GM21529 (cell line): ENCODE results near the gene PNPLA6.
A peak's percentile ranks its signal among the peaks of the same experiment; 100 is the strongest.

Experiments used
- ATAC-seq: cut with Tn5 transposase; IDR thresholded peaks from one replicate; pipeline ENCODE4 v1.9.1; 2021; ENCODE audit not compliant: unreplicated experiment

The PNPLA6 gene

DNA sequence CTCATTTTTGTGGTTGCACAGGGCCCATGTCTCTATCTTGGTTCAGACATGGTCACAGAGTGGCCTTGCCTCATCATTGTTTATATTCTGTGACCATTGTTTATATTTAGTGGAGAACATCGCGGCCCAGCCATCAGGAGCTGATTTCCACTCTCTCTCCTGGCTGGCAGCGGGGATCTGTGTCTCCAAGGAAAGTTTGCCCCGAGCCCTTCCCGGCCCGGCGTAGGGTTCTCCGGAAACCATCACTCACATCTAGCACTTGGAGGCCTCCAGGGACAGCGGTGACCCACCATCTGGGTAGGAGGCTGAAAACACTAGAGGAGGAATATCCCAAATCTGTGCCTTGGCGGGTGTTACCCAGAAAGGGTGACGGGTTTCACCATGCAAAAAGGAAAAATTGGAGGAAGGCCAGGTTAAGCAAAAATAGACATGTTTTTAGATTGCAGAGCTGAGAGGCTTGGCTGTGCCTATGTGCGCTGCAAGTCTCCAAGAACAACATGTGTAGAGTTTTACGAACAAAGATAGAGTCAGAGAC lies 20.3 kb upstream of the PNPLA6 start:
- ATAC-seq, result no peak

- ATAC-seq, result no peak
Observed at GRCh38 chr19:7515645-7516151, 19.8 kb upstream of the PNPLA6 start, which contains the start of gene ZNF358. TSS of gene ZNF358 (plus strand) at chr19:7516103. CDS start at chr19:7519243, 3,140 bp downstream.

DNA sequence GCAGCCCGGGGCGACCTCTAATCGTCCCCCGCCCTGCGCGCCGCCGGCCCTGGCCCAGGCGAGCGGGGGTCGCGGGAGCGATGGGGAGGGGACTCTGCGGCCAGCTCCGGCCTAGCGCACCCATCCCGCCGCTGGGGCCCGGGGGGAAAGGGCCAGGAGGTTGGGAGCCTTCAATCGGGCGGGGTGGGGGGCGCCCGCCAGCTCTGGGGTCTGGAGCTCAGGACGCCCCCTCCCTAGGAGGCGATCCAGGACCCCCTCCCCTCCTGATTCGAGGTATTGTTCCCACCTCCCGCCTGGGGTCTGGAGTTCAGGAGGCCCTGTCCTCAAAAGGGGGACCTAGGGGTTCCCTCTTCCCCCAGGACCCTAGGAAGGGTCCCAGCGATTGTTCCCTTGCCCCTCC lies 19.2 kb upstream of the PNPLA6 start:
- ATAC-seq, result no peak

DNA sequence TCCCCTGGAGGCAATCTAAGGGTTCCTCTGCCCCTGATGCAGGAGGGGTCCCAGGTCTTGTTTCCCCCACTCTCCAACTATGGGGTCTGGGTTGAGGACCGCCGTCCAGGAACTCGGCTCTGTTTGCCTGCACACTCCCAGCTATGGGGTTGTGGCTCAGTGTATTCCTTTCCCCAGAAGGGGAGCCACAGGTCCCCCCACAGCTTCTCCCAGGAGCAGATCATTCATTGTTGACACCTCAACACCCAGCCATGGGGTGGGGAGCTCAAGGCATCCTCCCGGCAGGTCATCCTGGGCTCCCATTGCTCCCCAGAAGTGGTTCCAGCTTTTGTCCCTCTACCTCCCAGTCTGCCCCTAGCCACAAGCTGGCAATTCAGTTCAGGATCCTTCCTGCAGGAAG lies 18.6 kb upstream of the PNPLA6 start:
- ATAC-seq, result no peak

DNA sequence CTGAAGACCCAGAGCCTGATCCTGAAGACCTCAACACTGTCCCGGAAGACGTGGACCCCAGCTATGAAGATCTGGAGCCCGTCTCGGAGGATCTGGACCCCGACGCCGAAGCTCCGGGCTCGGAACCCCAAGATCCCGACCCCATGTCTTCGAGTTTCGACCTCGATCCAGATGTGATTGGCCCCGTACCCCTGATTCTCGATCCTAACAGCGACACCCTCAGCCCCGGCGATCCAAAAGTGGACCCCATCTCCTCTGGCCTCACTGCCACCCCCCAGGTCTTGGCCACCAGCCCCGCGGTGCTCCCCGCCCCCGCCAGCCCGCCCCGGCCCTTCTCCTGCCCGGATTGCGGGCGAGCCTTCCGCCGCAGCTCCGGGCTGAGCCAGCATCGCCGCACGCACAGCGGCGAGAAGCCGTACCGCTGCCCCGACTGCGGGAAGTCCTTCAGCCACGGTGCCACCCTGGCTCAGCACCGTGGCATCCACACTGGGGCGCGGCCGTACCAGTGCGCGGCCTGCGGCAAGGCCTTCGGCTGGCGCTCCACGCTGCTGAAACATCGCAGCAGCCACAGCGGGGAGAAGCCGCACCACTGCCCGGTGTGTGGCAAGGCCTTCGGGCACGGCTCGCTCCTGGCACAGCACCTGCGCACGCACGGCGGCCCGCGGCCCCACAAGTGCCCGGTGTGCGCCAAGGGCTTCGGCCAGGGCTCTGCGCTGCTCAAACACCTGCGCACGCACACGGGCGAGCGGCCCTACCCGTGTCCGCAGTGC lies 16.0 kb upstream of the PNPLA6 start:
- ATAC-seq, result no peak

DNA sequence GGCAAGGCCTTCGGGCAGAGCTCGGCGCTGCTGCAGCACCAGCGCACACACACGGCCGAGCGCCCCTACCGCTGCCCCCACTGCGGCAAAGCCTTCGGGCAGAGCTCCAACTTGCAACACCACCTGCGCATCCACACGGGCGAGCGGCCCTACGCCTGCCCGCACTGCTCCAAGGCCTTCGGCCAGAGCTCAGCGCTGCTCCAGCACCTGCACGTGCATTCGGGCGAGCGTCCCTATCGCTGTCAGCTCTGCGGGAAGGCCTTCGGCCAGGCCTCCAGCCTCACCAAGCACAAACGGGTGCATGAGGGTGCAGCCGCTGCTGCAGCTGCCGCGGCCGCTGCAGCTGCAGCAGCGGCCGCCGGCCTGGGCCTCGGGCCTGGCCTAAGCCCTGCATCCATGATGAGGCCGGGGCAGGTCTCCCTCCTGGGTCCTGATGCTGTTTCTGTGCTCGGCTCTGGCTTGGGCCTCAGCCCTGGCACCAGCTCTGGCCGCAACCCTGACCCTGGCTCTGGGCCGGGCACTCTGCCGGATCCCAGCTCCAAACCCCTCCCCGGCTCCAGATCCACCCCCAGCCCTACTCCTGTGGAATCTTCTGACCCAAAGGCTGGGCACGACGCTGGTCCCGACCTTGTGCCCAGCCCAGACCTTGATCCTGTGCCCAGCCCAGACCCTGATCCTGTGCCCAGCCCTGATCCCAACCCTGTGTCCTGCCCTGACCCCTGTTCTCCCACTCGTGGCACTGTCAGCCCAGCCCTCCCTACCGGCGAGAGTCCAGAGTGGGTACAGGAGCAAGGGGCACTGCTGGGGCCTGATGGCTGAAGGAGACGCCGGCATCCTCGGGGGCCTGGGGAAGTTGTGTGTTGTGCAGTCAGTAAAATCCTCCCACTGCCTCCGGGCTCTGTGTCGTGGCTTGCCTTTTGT lies 15.1 kb upstream of the PNPLA6 start:
- ATAC-seq, result no peak

DNA sequence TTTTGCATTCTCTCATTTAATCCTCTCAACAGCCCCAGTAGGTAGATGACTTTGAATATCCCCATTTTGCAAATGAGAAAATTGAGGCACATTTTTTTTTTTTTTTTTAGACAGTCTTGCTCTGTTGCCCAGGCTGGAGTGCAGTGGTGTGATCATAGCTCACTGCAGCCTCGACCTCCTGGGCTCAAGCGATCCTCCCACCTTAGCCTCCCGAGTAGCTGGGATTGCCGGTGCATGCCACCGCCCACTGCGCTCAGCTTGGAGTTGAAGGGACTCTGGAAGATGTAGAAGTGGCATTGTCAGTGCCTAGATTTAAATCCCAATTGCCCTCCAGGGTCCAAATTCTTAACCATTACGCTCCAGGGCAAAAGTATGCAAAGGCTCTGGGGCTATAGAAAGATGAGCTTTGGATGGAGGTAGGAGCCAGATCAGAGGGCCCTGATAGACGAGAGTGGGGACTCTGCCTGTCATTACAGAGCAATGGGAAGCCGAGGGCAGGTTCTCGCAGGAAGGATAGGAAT lies 13.9 kb upstream of the PNPLA6 start:
- no peak for ATAC-seq

DNA sequence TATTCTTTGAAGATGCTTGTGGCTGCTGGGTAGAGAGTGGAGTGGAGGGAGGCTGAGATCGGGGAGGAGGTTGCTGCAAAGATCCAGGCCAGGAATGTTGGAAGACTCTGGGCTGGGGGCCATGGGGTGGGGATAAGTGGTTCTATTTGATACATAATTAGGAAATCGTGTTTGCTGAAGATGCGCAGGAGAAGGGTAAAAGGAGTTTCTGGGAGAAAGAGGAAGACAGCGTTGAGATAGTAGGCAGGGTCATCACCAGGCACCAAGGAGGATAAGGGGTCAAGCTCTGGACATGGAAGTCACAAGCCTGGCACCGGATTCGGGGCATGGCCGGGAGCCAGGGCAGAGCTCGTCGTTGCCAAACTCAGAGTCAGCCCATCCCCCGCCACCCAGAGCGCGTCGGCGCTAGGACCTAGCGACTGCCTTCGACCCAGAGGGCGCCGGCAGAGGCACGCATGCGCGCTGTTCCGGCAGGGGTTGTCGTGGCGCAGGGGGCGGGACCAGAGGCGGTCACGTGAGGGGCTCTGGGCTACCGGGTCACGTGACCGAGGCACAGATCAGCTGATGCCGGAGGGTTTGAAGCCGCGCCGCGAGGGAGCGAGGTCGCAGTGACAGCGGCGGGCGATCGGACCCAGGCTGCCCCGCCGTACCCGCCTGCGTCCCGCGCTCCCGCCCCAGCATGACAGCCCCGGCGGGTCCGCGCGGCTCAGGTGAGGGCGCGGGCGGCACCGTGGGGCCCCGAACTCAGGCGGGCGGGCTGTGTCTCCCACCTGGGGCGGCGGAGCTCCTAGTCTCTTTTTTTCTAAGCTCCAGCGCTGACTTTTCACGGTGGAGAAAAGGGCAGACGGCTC lies 13.2 kb upstream of the PNPLA6 start, which contains the start of gene MCOLN1:
Gene MCOLN1 (plus strand): TSS at position 553 of the 851 bp plus-strand sequence. CDS start 127 bp downstream, at position 680.
- ATAC-seq, result peak; percentile 79

DNA sequence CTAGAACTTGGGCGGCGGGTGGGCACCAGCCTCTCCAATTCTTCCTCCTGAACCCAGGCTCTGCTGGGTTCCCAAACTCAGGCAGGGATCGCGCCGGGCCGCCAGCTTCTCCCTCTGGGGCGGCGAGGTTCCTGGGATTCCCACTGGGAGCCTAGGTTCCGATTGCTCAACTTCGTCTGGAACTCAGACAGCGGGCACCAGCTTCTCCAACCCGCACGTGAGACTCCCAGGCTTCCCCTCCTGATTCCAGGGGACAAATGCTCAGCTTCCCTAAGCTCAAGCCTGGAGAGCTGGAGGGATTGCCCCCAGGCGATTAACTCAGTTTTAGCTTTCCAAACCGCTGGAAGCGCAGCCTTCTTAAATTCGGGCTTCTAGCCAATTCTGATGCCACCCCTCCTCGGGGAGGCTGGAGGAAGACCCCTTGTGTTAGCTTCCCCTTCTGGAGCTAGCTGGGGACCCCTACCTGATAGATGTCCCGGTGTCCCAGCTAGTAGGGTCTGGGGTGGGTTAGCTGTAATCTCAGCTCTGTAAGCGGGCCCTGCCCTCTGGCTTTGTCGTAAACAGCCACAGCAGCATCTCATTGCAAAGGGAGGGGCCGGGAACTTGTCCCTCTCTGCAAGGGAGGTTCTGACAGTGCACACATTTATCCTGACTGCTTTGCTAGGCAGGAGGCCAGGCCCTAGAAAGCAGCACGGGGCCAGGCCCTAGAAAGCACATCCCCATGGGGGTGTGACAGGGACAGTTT lies 12.4 kb upstream of the PNPLA6 start:
- ATAC-seq, result no peak

DNA sequence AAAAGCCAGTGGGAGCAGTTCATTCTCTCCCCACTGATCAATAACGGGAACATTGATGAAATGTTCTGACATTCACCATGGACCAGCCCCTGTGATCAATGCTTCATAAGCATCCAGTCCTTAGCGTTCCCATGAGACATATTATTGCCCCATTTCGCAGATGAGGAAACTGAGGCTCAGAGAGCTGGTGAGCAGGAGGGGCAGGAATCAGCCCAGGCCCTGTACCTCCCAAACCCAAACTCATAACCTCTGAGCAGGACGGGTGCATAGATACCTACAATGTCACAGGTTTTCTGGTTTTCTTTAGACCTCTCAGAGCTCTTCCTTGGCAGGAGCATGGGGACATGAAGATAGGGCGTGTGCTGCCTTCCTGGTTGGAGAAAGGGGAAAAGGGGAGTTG lies 11.0 kb upstream of the PNPLA6 start:
- ATAC-seq, result no peak

DNA sequence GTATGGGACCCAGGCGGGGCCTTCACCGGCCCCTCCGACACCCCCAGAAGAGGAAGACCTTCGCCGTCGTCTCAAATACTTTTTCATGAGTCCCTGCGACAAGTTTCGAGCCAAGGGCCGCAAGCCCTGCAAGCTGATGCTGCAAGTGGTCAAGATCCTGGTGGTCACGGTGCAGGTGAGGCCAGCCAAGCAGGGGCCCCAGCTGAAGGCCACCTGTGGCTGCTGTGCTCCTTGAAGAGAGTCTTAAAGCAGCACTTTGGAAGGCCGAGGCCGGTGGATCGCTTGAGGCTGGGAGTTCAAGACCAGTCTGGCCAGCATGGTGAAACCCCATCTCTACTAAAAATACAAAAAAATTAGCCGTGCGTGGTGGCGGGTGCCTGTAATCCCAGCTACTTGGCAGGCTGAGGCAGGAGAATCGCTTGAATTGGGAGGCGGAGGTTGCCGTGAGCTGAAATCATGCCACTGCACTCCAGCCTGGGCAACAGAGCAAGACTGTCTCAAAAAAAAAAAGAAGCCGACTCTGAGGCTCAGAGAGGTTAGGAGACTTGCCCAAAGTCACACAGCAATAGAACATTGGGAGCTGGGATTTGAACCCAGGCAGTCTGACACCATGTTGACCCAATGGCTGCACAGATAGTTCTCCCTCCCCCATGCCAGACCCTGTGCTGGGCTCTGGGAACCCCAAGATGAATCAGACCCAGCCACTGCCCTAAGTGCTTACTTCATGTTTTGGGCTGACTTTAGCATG lies 10.4 kb upstream of the PNPLA6 start:
- ATAC-seq, result no peak

DNA sequence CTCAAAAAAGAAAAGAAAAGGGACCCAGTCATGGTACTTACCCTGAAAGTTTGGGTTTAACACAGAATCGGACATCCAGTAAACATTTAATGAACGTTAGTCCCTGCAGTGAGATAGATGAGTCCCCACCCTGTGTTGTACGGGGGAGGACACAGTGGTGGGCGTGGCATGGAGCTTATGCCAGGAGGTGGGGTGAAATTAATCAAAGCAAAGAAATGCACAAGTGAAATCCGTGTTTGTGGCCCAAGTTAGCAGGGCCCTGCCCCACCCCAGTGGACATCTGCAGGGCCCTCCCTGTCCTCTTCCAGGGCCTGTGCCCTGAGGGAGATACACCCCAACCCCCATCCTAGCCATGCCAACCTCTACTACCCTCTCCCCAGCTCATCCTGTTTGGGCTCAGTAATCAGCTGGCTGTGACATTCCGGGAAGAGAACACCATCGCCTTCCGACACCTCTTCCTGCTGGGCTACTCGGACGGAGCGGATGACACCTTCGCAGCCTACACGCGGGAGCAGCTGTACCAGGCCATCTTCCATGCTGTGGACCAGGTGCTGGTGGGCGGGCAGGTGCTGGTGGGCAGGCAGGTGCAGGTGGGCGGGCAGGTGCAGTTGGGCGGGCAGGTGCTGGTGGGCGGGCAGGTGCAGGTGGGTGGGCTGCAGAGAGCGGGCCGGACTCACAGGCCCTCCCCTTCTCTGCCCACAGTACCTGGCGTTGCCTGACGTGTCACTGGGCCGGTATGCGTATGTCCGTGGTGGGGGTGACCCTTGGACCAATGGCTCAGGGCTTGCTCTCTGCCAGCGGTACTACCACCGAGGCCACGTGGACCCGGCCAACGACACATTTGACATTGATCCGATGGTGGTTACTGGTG lies 9.2 kb upstream of the PNPLA6 start:
- ATAC-seq, result no peak

GRCh38 chr19:7527516-7528191 lies 7.9 kb upstream of the PNPLA6 start:
- no peak for ATAC-seq

- ATAC-seq, result no peak
Observed at GRCh38 chr19:7528192-7528519, 7.4 kb upstream of the PNPLA6 start.

DNA sequence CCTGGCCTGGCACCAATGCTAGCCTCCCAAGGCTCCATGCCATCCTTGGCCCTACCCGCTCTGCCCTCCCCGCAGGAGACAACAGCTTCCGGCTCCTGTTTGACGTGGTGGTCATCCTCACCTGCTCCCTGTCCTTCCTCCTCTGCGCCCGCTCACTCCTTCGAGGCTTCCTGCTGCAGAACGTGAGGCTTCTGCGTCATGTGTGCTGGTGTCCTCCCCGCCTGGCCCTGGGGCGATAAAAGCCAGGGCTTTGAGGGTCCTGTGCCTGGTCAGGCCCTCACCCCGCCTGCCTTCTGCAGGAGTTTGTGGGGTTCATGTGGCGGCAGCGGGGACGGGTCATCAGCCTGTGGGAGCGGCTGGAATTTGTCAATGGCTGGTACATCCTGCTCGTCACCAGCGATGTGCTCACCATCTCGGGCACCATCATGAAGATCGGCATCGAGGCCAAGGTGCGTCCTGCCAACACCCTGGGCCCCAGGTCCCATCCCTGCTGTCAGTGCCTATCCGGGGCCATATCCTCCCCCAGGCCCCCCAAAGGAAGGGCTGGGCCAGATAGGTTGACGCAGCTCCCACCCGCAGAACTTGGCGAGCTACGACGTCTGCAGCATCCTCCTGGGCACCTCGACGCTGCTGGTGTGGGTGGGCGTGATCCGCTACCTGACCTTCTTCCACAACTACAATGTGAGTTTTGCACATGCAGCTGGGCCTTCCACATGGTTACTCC lies 6.8 kb upstream of the PNPLA6 start:
- no peak for ATAC-seq

- ATAC-seq, result no peak
Observed at GRCh38 chr19:7529246-7529600, 6.3 kb upstream of the PNPLA6 start.
